Esophagus (tissue), 2 donors: Measurements from ENCODE around the gene GNG4. TPM values are rescaled to one million over a fixed set of nuclear protein-coding genes. Genes with fewer than 3 reads are reported as not detected.
"Not testable (repeated sequence)": the region's sequence is repeated elsewhere in the genome, so short reads cannot be mapped to it uniquely, and the experiment has no call there.

Experiments used
- H3K27ac ChIP-seq, 2 donors: one replicate each; pipeline ENCODE4 v1.5.1; 2013; ENCODE audit warnings: low read depth in 2 of 2, mild to moderate bottlenecking in 2 of 2, inconsistent platforms in 1 of 2, low read length in 1 of 2, moderate library complexity in 1 of 2
- H3K27me3 ChIP-seq, 2 donors: one replicate each; pipeline ENCODE4 v1.6.1; 2013; ENCODE audit warnings: low read length in 2 of 2, control low read depth in 1 of 2, mild to moderate bottlenecking in 1 of 2; ENCODE audit not compliant: insufficient read depth in 2 of 2, control insufficient read depth in 1 of 2
- H3K36me3 ChIP-seq, 2 donors: one replicate each; pipeline ENCODE4 v1.6.1; 2013; ENCODE audit warnings: low read length in 1 of 2; ENCODE audit not compliant: control insufficient read depth in 2 of 2, insufficient read depth in 2 of 2
- H3K4me1 ChIP-seq, 2 donors: one replicate each; pipeline ENCODE4 v1.6.1; 2013; ENCODE audit warnings: low read length in 1 of 2; ENCODE audit not compliant: control insufficient read depth in 2 of 2, insufficient read depth in 2 of 2
- H3K4me3 ChIP-seq, 2 donors: one replicate each; pipeline ENCODE4 v1.5.1; 2013; ENCODE audit warnings: low read length in 2 of 2, mild to moderate bottlenecking in 2 of 2, low read depth in 1 of 2, moderate library complexity in 1 of 2
- H3K9me3 ChIP-seq, 2 donors: one replicate each; pipeline ENCODE4 v1.6.1; 2013; ENCODE audit warnings: mild to moderate bottlenecking in 2 of 2, low read depth in 1 of 2, low read length in 1 of 2, moderate library complexity in 1 of 2; ENCODE audit not compliant: control insufficient read depth in 2 of 2, insufficient read depth in 1 of 2
- WGBS, 2 donors: extraction: QIAGEN DNeasy Blood & Tissue Kit; methylation state at CpG; one replicate each; pipeline ENCODE4 v1.1.7; 2013; 5-methylcytosine and 5-hydroxymethylcytosine counted together
- polyA plus RNA-seq, 2 donors: library from polyadenylated mRNA; stranded (reverse); fragments of 200-250 nt; gene quantifications; one replicate each; pipeline ENCODE4 v1.2.3, GENCODE V29; 2013
- donor health status: healthy with polysubstance abuse.
- donor health status: Bipolar disorder and iron deficiency.

The GNG4 gene
- polyA plus RNA-seq, 2 donors, result 8.1 to 10.9 TPM

DNA sequence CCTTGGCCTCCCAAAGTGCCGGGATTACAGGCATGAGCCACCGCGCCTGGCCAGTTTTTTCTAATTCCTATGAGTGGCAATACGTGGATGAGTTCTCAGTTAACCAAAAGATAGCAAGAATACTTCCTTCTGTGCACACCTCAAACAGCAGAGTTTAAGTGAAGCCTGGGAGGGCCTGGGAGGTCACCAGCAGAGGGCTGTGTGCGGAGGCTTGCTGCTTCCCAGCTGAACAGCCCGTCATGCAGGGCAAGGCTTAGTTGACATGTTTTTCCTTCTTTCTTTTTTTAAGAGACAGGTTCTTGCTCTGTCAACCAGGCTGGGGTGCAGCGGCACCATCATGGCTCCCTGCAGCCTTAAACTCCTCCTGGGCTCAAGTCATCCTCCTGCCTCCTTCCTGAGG is 17.8 kb downstream of the GNG4 start:
- no peak overlapping the region for H3K27ac ChIP-seq
- H3K4me1 ChIP-seq, result peaks cover 2 to 4% of the 10 kb centered on the region in 2 donors
- H3K27me3 ChIP-seq, result no peaks in the 10 kb centered on the region
- no peaks in the 10 kb centered on the region for H3K36me3 ChIP-seq
- no peaks in the 10 kb centered on the region for H3K9me3 ChIP-seq
- H3K4me3 ChIP-seq, result no peak overlapping the region
- 84 to 87% methylated on average over 7 of the region's 7 CpGs for WGBS, 2 donors

GRCh38 chr1:235628316-235629005 is 21.1 kb downstream of the GNG4 start:
- Histone ChIP-seq H3K36me3 (no peaks in the 10 kb centered on the region), H3K4me1 (peaks cover 3 to 4% of the 10 kb centered on the region in 2 donors), H3K27ac (no peak overlapping the region), H3K27me3 (no peaks in the 10 kb centered on the region), H3K9me3 (no peaks in the 10 kb centered on the region), H3K4me3 (no peak overlapping the region)
- 92 to 93% methylated on average over 10 of the region's 10 CpGs for WGBS, 2 donors

DNA sequence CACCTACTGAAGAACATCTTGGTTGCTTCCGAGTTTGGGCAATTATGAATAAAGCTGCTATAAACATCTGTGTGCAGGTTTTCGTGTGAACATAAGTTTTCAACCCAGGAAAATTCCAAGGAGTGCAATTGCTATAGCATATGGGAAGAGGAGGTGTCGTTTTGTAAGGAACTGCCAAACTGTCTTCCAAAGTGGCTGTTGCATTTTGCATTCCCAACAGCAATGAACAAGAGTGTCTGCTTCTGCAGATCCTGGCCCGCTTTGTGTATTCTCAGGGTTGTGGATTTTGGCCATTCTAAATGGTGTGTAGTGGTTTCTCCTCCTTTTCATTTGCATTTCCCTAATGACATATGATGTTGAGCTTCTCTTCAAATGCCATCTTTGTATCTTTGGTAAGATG is 23.8 kb downstream of the GNG4 start:
- H3K36me3 ChIP-seq, result no peaks in the 10 kb centered on the region
- no peak overlapping the region for H3K4me3 ChIP-seq
- no peak overlapping the region for H3K27ac ChIP-seq
- no peaks in the 10 kb centered on the region for H3K27me3 ChIP-seq
- H3K9me3 ChIP-seq, result no peaks in the 10 kb centered on the region
- H3K4me1 ChIP-seq, result peaks cover 0 to 3% of the 10 kb centered on the region in 2 donors
- 89 to 92% methylated on average over 4 of the region's 4 CpGs for WGBS, 2 donors

GRCh38 chr1:235625340-235625739 is 24.2 kb downstream of the GNG4 start:
- no peak overlapping the region for H3K27ac ChIP-seq
- WGBS, 2 donors, result 83 to 92% methylated on average over 3 of the region's 3 CpGs
- peaks cover 0 to 3% of the 10 kb centered on the region in 2 donors for H3K4me1 ChIP-seq
- no peaks in the 10 kb centered on the region for H3K27me3 ChIP-seq
- H3K9me3 ChIP-seq, result no peaks in the 10 kb centered on the region
- no peaks in the 10 kb centered on the region for H3K36me3 ChIP-seq
- H3K4me3 ChIP-seq, result no peak overlapping the region

DNA sequence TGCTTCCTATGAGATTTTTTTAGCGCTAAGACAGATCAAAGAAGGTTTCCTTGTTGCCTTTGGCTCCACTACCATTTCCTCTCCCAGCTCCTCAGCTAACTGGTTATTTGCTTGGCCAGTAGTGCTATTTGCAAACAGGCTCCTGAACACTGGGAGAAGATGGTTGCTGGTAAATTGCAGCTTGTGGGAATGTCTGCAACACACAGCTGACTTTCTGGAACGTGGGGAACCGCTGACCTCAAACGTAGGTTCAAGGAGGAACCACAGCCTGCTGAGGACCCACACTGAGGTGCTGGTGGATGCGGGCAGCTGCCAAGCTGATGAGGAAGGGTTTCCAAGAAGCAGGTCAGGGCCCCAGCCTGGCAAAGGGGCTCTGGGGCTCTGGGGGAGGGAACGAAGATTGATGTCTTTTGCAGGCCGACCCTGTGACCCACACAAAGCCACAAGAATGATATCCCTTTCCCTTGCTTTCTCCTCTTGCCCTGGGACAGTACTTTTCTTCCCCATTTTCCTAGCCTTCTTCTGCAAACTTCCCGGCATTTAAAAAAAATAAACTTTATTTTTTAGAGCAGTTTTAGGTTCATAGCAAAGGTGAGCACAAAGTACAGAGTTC is 24.8 kb downstream of the GNG4 start:
- Histone ChIP-seq H3K36me3 (no peaks in the 10 kb centered on the region), H3K27ac (peak overlapping the region in 1 of 2 donors; percentile 23), H3K4me1 (peaks cover 0 to 3% of the 10 kb centered on the region in 2 donors), H3K4me3 (no peak overlapping the region), H3K9me3 (no peaks in the 10 kb centered on the region), H3K27me3 (no peaks in the 10 kb centered on the region)
- WGBS, 2 donors, result 42 to 50% methylated on average over 8 of the region's 8 CpGs

- Histone ChIP-seq H3K9me3 (no peaks in the 10 kb centered on the region), H3K27ac (peak overlapping the region in 1 of 2 donors; percentile 65), H3K36me3 (no peaks in the 10 kb centered on the region), H3K4me3 (no peak overlapping the region), H3K27me3 (no peaks in the 10 kb centered on the region), H3K4me1 (peaks cover 0 to 3% of the 10 kb centered on the region in 2 donors)
- 66 to 72% methylated on average over 18 of the region's 18 CpGs for WGBS, 2 donors
These were observed 26.4 kb downstream of the GNG4 start for GRCh38 chr1:235622936-235623779.

GRCh38 chr1:235619149-235619548 is 30.4 kb downstream of the GNG4 start:
- H3K27ac ChIP-seq, H3K4me3 ChIP-seq, H3K27me3 ChIP-seq, H3K4me1 ChIP-seq, H3K36me3 ChIP-seq, H3K9me3 ChIP-seq: not testable (repeated sequence)
- WGBS, 2 donors, result 84 to 86% methylated on average over 2 of the region's 2 CpGs

DNA sequence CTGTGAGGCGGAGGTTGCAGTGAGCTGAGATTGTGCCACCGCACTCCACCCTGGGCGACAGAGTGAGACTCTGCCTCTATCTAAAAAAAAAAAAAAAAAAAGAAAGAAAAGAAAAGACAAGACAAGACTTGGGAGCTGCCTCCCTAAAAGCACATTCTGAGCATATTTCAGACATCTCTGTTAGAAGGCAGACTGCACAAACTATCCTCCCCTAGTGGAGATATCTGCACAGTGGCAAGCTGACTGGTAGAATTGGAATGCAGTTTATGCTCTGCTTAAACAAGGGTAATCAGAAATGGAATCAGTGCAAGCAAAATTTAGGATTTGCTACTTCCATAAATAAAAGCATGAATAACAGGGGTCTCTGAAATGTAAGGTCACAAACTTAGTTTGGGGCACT is 31.8 kb downstream of the GNG4 start:
- no peaks in the 10 kb centered on the region for H3K36me3 ChIP-seq
- 90% methylated on average over 3 of the region's 3 CpGs for WGBS, 2 donors
- no peaks in the 10 kb centered on the region for H3K9me3 ChIP-seq
- H3K27me3 ChIP-seq, result no peaks in the 10 kb centered on the region
- no peak overlapping the region for H3K27ac ChIP-seq
- H3K4me3 ChIP-seq, result no peak overlapping the region
- H3K4me1 ChIP-seq, result no peaks in the 10 kb centered on the region

- Histone ChIP-seq H3K36me3 (no peaks in the 10 kb centered on the region), H3K4me3 (no peak overlapping the region), H3K27ac (no peak overlapping the region), H3K4me1 (no peaks in the 10 kb centered on the region), H3K27me3 (no peaks in the 10 kb centered on the region), H3K9me3 (no peaks in the 10 kb centered on the region)
- 91 to 95% methylated on average over 3 of the region's 3 CpGs for WGBS, 2 donors
These were observed 32.4 kb downstream of the GNG4 start for GRCh38 chr1:235617140-235617539.
